ENCODE measurements around the gene RELL1. TPM values are rescaled to one million over a fixed set of nuclear protein-coding genes. Genes with fewer than 3 reads are reported as not detected.

Gene RELL1
- total RNA-seq, 2 experiments from 2014 or later = 15.0 to 16.0 TPM

- no peaks in the 10 kb centered on the region for H3K27me3 Mint-ChIP-seq
- no peaks in the 10 kb centered on the region for H3K4me1 Mint-ChIP-seq (ENCODE audit: low read depth)
- CTCF ChIA-PET = interaction anchor here (2.1 kb wide), 1 partner anchor 21 kb away, joined by 11 read pairs; no protein-coding TSS in a partner anchor
- no peaks in the 10 kb centered on the region for H3K9me3 Mint-ChIP-seq
- DNase-seq = no peak
- H3K4me3 Mint-ChIP-seq = no peak overlapping the region
- intact Hi-C loops (cut with micrococcal nuclease) = no loop called here
- POLR2A ChIA-PET = no interaction called here
- H3K27ac Mint-ChIP-seq = no peak overlapping the region
- peaks cover 12% of the 10 kb centered on the region for H3K36me3 Mint-ChIP-seq
Measured at GRCh38 chr4:37623125-37623524, 63.1 kb downstream of the RELL1 start.

- H3K4me3 Mint-ChIP-seq = no peak overlapping the region
- no peaks in the 10 kb centered on the region for H3K27me3 Mint-ChIP-seq
- POLR2A ChIA-PET = no interaction called here
- CTCF ChIA-PET = no interaction called here
- intact Hi-C loops (cut with micrococcal nuclease) = no loop called here
- no peaks in the 10 kb centered on the region for H3K9me3 Mint-ChIP-seq
- peaks cover 12% of the 10 kb centered on the region for H3K4me1 Mint-ChIP-seq (ENCODE audit: low read depth)
- no peak overlapping the region for H3K27ac Mint-ChIP-seq
- DNase-seq = no peak
- H3K36me3 Mint-ChIP-seq = peaks cover 7% of the 10 kb centered on the region
Measured at GRCh38 chr4:37620176-37620575, 66.0 kb downstream of the RELL1 start.

GRCh38 chr4:37615720-37616063 is 70.5 kb downstream of the RELL1 start:
- H3K27ac Mint-ChIP-seq = no peak overlapping the region
- no peak overlapping the region for H3K4me3 Mint-ChIP-seq
- no peak for DNase-seq
- peaks cover 13% of the 10 kb centered on the region for H3K4me1 Mint-ChIP-seq (ENCODE audit: low read depth)
- intact Hi-C loops (cut with micrococcal nuclease) = no loop called here
- POLR2A ChIA-PET = no interaction called here
- no peaks in the 10 kb centered on the region for H3K27me3 Mint-ChIP-seq
- CTCF ChIA-PET = interaction anchor here (1.0 kb wide), 1 partner anchor 13 kb away, joined by 3 read pairs; no protein-coding TSS in a partner anchor
- no peaks in the 10 kb centered on the region for H3K9me3 Mint-ChIP-seq
- H3K36me3 Mint-ChIP-seq = peaks cover 8% of the 10 kb centered on the region

GRCh38 chr4:37615059-37615719 is 71.0 kb downstream of the RELL1 start:
- H3K4me3 Mint-ChIP-seq = no peak overlapping the region
- peaks cover 13% of the 10 kb centered on the region for H3K4me1 Mint-ChIP-seq (ENCODE audit: low read depth)
- H3K27me3 Mint-ChIP-seq = no peaks in the 10 kb centered on the region
- no peak overlapping the region for H3K27ac Mint-ChIP-seq
- no peaks in the 10 kb centered on the region for H3K9me3 Mint-ChIP-seq
- DNase-seq = no peak
- peaks cover 13% of the 10 kb centered on the region for H3K36me3 Mint-ChIP-seq
- intact Hi-C loops (cut with micrococcal nuclease) = no loop called here
- CTCF ChIA-PET = interaction anchor here (1.0 kb wide), 2 partner anchors 12 to 421 kb away, joined by 3 read pairs; no protein-coding TSS in a partner anchor
- POLR2A ChIA-PET = no interaction called here

- Mint-ChIP-seq H3K4me1 (ENCODE audit: low read depth) (peaks cover 13% of the 10 kb centered on the region), H3K27ac (no peak overlapping the region), H3K36me3 (peaks cover 24% of the 10 kb centered on the region), H3K4me3 (no peak overlapping the region), H3K9me3 (peaks cover 6% of the 10 kb centered on the region), H3K27me3 (no peaks in the 10 kb centered on the region)
- ChIA-PET POLR2A (no interaction called here), CTCF (interaction anchor here (2.2 kb wide), 1 partner anchor 10 kb away, joined by 16 read pairs; no protein-coding TSS in a partner anchor)
- DNase-seq = no peak
- intact Hi-C loops (cut with micrococcal nuclease) = no loop called here
Measured at GRCh38 chr4:37612811-37613210, 73.4 kb downstream of the RELL1 start.

- Mint-ChIP-seq H3K27me3 (no peaks in the 10 kb centered on the region), H3K4me1 (ENCODE audit: low read depth) (no peaks in the 10 kb centered on the region), H3K4me3 (no peak overlapping the region), H3K9me3 (peaks cover 6% of the 10 kb centered on the region), H3K36me3 (peaks cover 24% of the 10 kb centered on the region), H3K27ac (no peak overlapping the region)
- no peak for DNase-seq
- ChIA-PET CTCF (no interaction called here), POLR2A (no interaction called here)
- intact Hi-C loops (cut with micrococcal nuclease) = no loop called here
Measured at GRCh38 chr4:37609626-37610025, 76.5 kb downstream of the RELL1 start.

- Mint-ChIP-seq H3K9me3 (peaks cover 6% of the 10 kb centered on the region), H3K27ac (no peak overlapping the region), H3K4me1 (ENCODE audit: low read depth) (peaks cover 5% of the 10 kb centered on the region), H3K36me3 (peaks cover 17% of the 10 kb centered on the region), H3K4me3 (no peak overlapping the region), H3K27me3 (no peaks in the 10 kb centered on the region)
- POLR2A ChIA-PET = no interaction called here
- CTCF ChIA-PET = no interaction called here
- no peak for DNase-seq
- intact Hi-C loops (cut with micrococcal nuclease) = no loop called here
Measured at GRCh38 chr4:37607018-37607417, 79.2 kb downstream of the RELL1 start.

GRCh38 chr4:37605843-37606565 is 80.2 kb downstream of the RELL1 start:
- Mint-ChIP-seq H3K27ac (no peak overlapping the region), H3K4me1 (ENCODE audit: low read depth) (peaks cover 8% of the 10 kb centered on the region), H3K4me3 (no peak overlapping the region), H3K9me3 (peaks cover 6% of the 10 kb centered on the region), H3K36me3 (peaks cover 17% of the 10 kb centered on the region), H3K27me3 (no peaks in the 10 kb centered on the region)
- DNase-seq = no peak
- intact Hi-C loops (cut with micrococcal nuclease) = no loop called here
- ChIA-PET POLR2A (no interaction called here), CTCF (interaction anchor here (0.7 kb wide), 1 partner anchor 38 kb away, joined by 3 read pairs; no protein-coding TSS in a partner anchor)

- no peaks in the 10 kb centered on the region for H3K27me3 Mint-ChIP-seq
- H3K4me3 Mint-ChIP-seq = no peak overlapping the region
- no peak overlapping the region for H3K27ac Mint-ChIP-seq
- CTCF ChIA-PET = interaction anchor here (0.8 to 2.8 kb wide), 3 partner anchors 76 to 205 kb away, joined by 3 to 17 read pairs (median 4); no protein-coding TSS in a partner anchor
- peaks cover 4% of the 10 kb centered on the region for H3K9me3 Mint-ChIP-seq
- peaks cover 8% of the 10 kb centered on the region for H3K4me1 Mint-ChIP-seq (ENCODE audit: low read depth)
- intact Hi-C loops (cut with micrococcal nuclease) = loop anchor here (5.0 kb wide), 1 partner anchor 288 kb away; the partner anchor contains the start of gene TBC1D1
- DNase-seq = peak; percentile 20
- POLR2A ChIA-PET = no interaction called here
- H3K36me3 Mint-ChIP-seq = peaks cover 8% of the 10 kb centered on the region
Measured at GRCh38 chr4:37604461-37604860, 81.7 kb downstream of the RELL1 start.

- Mint-ChIP-seq H3K36me3 (peaks cover under 1% of the 10 kb centered on the region), H3K9me3 (no peaks in the 10 kb centered on the region), H3K4me1 (ENCODE audit: low read depth) (peaks cover 8% of the 10 kb centered on the region), H3K27ac (no peak overlapping the region), H3K27me3 (no peaks in the 10 kb centered on the region), H3K4me3 (no peak overlapping the region)
- intact Hi-C loops (cut with micrococcal nuclease) = loop anchor here (1.0 to 5.0 kb wide), 5 partner anchors 79 to 431 kb away; partner anchors contain the start of genes RELL1 and TBC1D1
- POLR2A ChIA-PET = no interaction called here
- no peak for DNase-seq
- CTCF ChIA-PET = interaction anchor here (0.7 to 2.8 kb wide), 23 partner anchors 10 to 431 kb away, joined by 3 to 17 read pairs (median 4); partner anchors contain the start of gene PGM2
Measured at GRCh38 chr4:37603711-37604110, 82.5 kb downstream of the RELL1 start.

- H3K4me1 Mint-ChIP-seq (ENCODE audit: low read depth) = peaks cover 8% of the 10 kb centered on the region
- no peak overlapping the region for H3K4me3 Mint-ChIP-seq
- POLR2A ChIA-PET = no interaction called here
- no peaks in the 10 kb centered on the region for H3K36me3 Mint-ChIP-seq
- no peaks in the 10 kb centered on the region for H3K9me3 Mint-ChIP-seq
- DNase-seq = peak; percentile 83
- intact Hi-C loops (cut with micrococcal nuclease) = loop anchor here (1.0 to 5.0 kb wide), 5 partner anchors 80 to 432 kb away; partner anchors contain the start of genes RELL1 and TBC1D1
- H3K27me3 Mint-ChIP-seq = no peaks in the 10 kb centered on the region
- CTCF ChIA-PET = interaction anchor here (0.7 to 2.8 kb wide), 38 partner anchors 9 to 1528 kb away, joined by 3 to 17 read pairs (median 4); partner anchors contain the start of gene PGM2
- no peak overlapping the region for H3K27ac Mint-ChIP-seq
Measured at GRCh38 chr4:37603070-37603468, 83.1 kb downstream of the RELL1 start.

- Mint-ChIP-seq H3K27ac (no peak overlapping the region), H3K27me3 (no peaks in the 10 kb centered on the region)
- POLR2A ChIA-PET = no interaction called here
Measured at GRCh38 chr4:37602454-37603069, 83.6 kb downstream of the RELL1 start.

More at GRCh38 chr4:37602454-37603069, 83.6 kb downstream of the RELL1 start:
- no peaks in the 10 kb centered on the region for H3K36me3 Mint-ChIP-seq
- H3K4me1 Mint-ChIP-seq (ENCODE audit: low read depth) = peaks cover 8% of the 10 kb centered on the region
- DNase-seq = no peak
- CTCF ChIA-PET = interaction anchor here (0.9 to 2.8 kb wide), 37 partner anchors 9 to 1528 kb away, joined by 3 to 17 read pairs (median 4); partner anchors contain the start of gene PGM2
- no peaks in the 10 kb centered on the region for H3K9me3 Mint-ChIP-seq
- intact Hi-C loops (cut with micrococcal nuclease) = loop anchor here (1.0 to 5.0 kb wide), 5 partner anchors 80 to 432 kb away; partner anchors contain the start of genes RELL1 and TBC1D1
- no peak overlapping the region for H3K4me3 Mint-ChIP-seq
